Mesendoderm (in vitro differentiated cells): Measurements from ENCODE around the gene NOTUM.
A peak's percentile ranks its signal among the peaks of the same experiment; 100 is the strongest.

Source experiments
- DNase-seq: peaks from one replicate; pipeline ENCODE4 v3.0.0; 2013
- H2AK5ac ChIP-seq: 2 replicates; pipeline ENCODE4 v1.6.1; 2013; ENCODE audit warnings: low read length, inconsistent platforms
- H2BK120ac ChIP-seq: 2 replicates; pipeline ENCODE4 v1.6.1; 2013; ENCODE audit warnings: low read depth, mild to moderate bottlenecking, low read length, moderate library complexity, mixed read lengths
- H2BK15ac ChIP-seq: replicated peaks from 2 replicates; pipeline ENCODE4 v1.6.1; 2013; ENCODE audit warnings: low read depth, mild to moderate bottlenecking, moderate library complexity
- H2BK5ac ChIP-seq: 2 replicates; pipeline ENCODE4 v1.6.1; 2013; ENCODE audit warnings: low read length, inconsistent platforms
- H3K18ac ChIP-seq: 2 replicates; pipeline ENCODE4 v1.6.1; 2013; ENCODE audit warnings: mild to moderate bottlenecking, low read length, mixed read lengths
- H3K23ac ChIP-seq: one replicate; pipeline ENCODE4 v1.6.1; 2013; ENCODE audit warnings: low read length
- H3K27ac ChIP-seq: 2 replicates; pipeline ENCODE4 v1.5.1; 2013; ENCODE audit warnings: low read depth, mild to moderate bottlenecking, inconsistent platforms, low read length, moderate library complexity
- H3K27me3 ChIP-seq: 2 replicates; pipeline ENCODE4 v1.6.1; 2013; ENCODE audit warnings: low read length, control low read depth, mild to moderate bottlenecking, inconsistent platforms; ENCODE audit not compliant: insufficient read depth, poor library complexity
- H3K36me3 ChIP-seq: 2 replicates; pipeline ENCODE4 v1.6.1; 2013; ENCODE audit warnings: low read length, inconsistent platforms; ENCODE audit not compliant: control insufficient read depth, insufficient read depth
- H3K4ac ChIP-seq: one replicate; pipeline ENCODE4 v1.6.1; 2013; ENCODE audit warnings: low read depth, mild to moderate bottlenecking, low read length, moderate library complexity
- H3K4me1 ChIP-seq: 2 replicates; pipeline ENCODE4 v1.6.1; 2013; ENCODE audit warnings: low read depth, low read length, inconsistent platforms; ENCODE audit not compliant: control insufficient read depth
- H3K4me2 ChIP-seq: 2 replicates; pipeline ENCODE4 v1.6.1; 2013; ENCODE audit warnings: low read length
- H3K4me3 ChIP-seq: 2 replicates; pipeline ENCODE4 v1.5.1; 2013; ENCODE audit warnings: mild to moderate bottlenecking, low read length
- H3K56ac ChIP-seq: one replicate; pipeline ENCODE4 v1.6.1; 2013; ENCODE audit warnings: low read length
- H3K79me1 ChIP-seq: 2 replicates; pipeline ENCODE4 v1.6.1; 2013; ENCODE audit warnings: low read length, inconsistent platforms
- H3K79me2 ChIP-seq: 2 replicates; pipeline ENCODE4 v1.6.1; 2013; ENCODE audit warnings: mild to moderate bottlenecking, low read length; ENCODE audit not compliant: control insufficient read depth, insufficient read depth
- H3K9ac ChIP-seq: 2 replicates; pipeline ENCODE4 v1.6.1; 2013; ENCODE audit warnings: low read length, inconsistent platforms
- H4K5ac ChIP-seq: one replicate; pipeline ENCODE4 v1.6.1; 2013; ENCODE audit warnings: low read length
- H4K8ac ChIP-seq: one replicate; pipeline ENCODE4 v1.6.1; 2013; ENCODE audit warnings: low read depth, mild to moderate bottlenecking, control low read depth, low read length, moderate library complexity
- WGBS: extraction: QIAGEN DNeasy Blood & Tissue Kit; methylation state at CpG from one replicate; pipeline ENCODE4 v1.1.7; 2013; ENCODE audit warnings: low lambda C conversion rate, missing lambda C conversion rate; ENCODE audit not compliant: insufficient coverage; ENCODE audit errors: extremely low coverage; 5-methylcytosine and 5-hydroxymethylcytosine counted together

The NOTUM gene

DNA sequence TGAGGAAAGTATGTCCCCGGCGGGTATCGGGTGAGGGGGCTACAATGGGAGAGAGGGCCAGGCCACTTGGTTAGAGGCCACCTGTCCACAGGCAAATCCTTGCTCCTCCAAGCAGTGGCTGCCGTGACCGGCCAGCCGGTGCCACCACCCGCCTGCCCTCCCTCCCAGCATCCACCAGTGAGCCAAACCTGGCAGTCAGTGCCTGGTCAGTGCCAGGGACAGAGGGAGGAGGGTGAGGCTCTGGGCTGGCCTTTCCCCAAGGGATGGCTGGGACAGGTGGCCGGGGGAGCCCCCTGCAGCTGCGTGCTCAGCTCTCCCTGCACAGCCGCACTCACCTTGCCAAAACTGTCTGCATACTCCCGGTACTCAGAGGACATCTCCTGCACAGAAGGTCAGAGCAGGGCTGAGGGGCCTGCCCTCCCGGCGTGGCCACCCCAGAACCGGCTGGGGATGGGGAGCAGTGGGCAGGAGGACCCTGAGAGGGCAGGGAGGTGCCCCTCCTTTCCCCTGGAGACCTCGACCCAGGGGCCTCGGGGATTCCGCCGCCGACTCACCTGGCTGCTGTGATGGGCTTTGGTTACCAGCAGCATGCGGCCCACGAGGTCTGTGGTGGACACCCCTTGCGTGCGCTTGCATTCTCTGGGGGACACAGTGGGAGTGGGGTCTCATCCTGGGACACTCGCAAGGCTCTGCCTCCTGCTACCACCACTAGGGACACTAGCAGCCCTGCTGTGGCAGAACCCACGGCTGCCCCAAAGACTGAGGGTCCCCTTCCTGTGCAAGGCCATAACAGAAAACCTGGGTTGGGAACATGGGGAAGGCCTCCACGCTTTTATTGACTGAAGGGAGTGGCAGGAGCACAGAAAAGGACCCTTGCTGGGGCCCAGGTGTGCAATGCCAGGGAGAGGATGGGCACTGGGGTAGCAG is 53.5 kb downstream of the NOTUM start:
- Histone ChIP-seq H2BK15ac (no peak overlapping the region), H3K4ac (no peak overlapping the region), H3K27ac (no peak overlapping the region), H3K4me1 (peaks cover 3% of the 10 kb centered on the region), H3K56ac (no peak overlapping the region), H3K9ac (no peak overlapping the region), H3K4me3 (no peak overlapping the region), H3K79me2 (peaks cover 2% of the 10 kb centered on the region), H2AK5ac (no peak overlapping the region), H2BK5ac (no peak overlapping the region), H3K79me1 (peaks cover 3% of the 10 kb centered on the region), H2BK120ac (no peak overlapping the region), H4K8ac (no peak overlapping the region), H3K4me2 (no peak overlapping the region), H3K36me3 (no peaks in the 10 kb centered on the region), H3K23ac (no peak overlapping the region), H3K27me3 (no peaks in the 10 kb centered on the region), H4K5ac (no peak overlapping the region), H3K18ac (no peak overlapping the region)
- WGBS = no CpG with 5 or more reads among the region's 26 CpGs
- no peak for DNase-seq

DNA sequence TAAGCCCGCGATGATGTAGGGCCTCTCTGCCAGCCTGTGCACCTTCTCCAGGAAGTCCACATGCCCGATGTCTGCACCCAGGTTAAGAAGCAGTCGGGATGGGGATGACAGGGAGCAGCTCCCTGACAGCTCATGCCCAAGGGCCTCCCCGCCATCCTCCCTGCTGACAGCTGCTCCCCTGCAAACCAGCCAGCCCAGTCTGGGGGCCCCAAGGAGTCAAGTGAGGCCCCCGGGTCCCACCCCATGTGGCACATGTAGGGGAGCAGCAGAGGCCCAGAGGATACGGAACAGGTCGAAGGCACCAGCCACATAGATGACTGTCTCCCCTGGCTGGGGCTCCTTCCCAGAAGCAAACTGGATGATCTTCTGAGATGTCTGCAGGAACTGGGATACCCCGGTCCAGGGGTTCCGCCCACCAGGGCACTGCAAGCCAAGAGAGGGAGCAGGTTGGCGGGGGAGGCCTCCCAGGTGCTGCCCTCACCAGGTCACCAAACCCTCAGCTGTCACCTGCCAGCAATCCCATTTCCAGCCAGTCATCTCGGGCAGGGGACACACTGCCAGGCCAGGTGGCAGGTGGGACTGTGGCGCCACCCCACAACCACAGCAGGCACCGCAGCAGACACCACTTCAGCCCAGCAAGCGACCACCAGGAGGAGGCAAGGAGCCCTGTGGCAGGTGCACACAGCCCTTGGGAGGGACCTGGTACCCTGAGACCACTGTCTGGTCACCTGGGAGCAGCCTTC is 54.3 kb downstream of the NOTUM start:
- Histone ChIP-seq H2BK15ac (no peak overlapping the region), H3K4me1 (peaks cover 3% of the 10 kb centered on the region), H3K23ac (no peak overlapping the region), H3K4ac (no peak overlapping the region), H3K27me3 (no peaks in the 10 kb centered on the region), H3K4me2 (no peak overlapping the region), H3K79me1 (peaks cover 3% of the 10 kb centered on the region), H2BK120ac (no peak overlapping the region), H3K36me3 (no peaks in the 10 kb centered on the region), H3K18ac (no peak overlapping the region), H4K5ac (no peak overlapping the region), H3K9ac (no peak overlapping the region), H3K27ac (no peak overlapping the region), H3K56ac (no peak overlapping the region), H4K8ac (no peak overlapping the region), H3K79me2 (peaks cover 2% of the 10 kb centered on the region), H2BK5ac (no peak overlapping the region), H2AK5ac (no peak overlapping the region), H3K4me3 (no peak overlapping the region)
- DNase-seq = peak; percentile 47
- no CpG with 5 or more reads among the region's 15 CpGs for WGBS

DNA sequence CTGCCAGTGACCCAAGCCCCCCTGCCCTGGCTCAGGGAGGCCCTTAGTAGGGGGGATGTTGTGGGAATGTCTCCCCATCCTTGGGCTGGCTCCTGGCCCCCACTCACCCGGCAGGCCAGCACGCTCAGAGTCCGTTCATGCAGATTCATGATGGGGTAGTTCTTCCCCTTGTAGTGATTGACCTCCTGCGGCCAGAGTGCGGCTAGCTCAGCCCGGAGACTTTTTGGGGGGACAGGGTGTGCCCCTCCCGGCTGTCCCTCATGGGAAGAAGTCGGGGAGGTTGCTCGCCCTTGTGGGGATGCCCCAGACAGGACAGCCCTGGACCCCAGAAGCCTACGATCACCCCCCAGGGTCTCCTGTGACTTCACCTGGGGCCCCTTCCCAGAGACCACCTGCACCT is 55.0 kb downstream of the NOTUM start:
- no peak overlapping the region for H3K4me2 ChIP-seq
- no peak overlapping the region for H4K5ac ChIP-seq
- H3K4ac ChIP-seq = no peak overlapping the region
- no peak overlapping the region for H4K8ac ChIP-seq
- no CpG with 5 or more reads among the region's 10 CpGs for WGBS
- H3K27me3 ChIP-seq = no peaks in the 10 kb centered on the region
- no peak overlapping the region for H3K23ac ChIP-seq
- H3K56ac ChIP-seq = no peak overlapping the region
- no peak for DNase-seq
- no peak overlapping the region for H3K9ac ChIP-seq
- peaks cover 2% of the 10 kb centered on the region for H3K79me2 ChIP-seq
- no peak overlapping the region for H2BK120ac ChIP-seq
- H2BK15ac ChIP-seq = no peak overlapping the region
- H3K79me1 ChIP-seq = peaks cover 3% of the 10 kb centered on the region
- H3K27ac ChIP-seq = no peak overlapping the region
- no peak overlapping the region for H3K18ac ChIP-seq
- H3K4me3 ChIP-seq = no peak overlapping the region
- no peak overlapping the region for H2AK5ac ChIP-seq
- no peaks in the 10 kb centered on the region for H3K36me3 ChIP-seq
- H3K4me1 ChIP-seq = peaks cover 3% of the 10 kb centered on the region
- H2BK5ac ChIP-seq = no peak overlapping the region

DNA sequence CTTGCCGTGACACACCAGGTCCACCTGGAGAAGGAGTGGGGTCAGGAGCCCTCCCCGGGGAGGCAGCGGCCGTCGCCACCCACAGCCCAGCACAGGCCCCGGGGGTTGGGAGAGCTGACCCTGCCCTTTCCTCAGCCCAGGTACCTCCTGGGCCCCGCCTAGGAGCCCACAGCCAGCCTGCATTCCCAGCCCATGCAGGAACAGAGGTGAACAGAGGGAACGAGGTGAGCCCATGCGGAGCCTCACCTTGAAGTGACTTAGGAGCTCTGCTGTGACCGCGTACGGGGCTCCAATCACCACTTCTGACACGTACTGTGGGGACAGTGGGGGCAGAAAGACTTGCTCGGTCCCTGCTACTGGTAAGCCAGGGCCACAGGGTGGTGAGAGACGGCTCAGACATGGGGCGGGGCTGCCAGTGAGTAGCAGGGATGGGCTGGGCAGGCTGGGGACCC is 55.5 kb downstream of the NOTUM start:
- no peaks in the 10 kb centered on the region for H3K36me3 ChIP-seq

DNA sequence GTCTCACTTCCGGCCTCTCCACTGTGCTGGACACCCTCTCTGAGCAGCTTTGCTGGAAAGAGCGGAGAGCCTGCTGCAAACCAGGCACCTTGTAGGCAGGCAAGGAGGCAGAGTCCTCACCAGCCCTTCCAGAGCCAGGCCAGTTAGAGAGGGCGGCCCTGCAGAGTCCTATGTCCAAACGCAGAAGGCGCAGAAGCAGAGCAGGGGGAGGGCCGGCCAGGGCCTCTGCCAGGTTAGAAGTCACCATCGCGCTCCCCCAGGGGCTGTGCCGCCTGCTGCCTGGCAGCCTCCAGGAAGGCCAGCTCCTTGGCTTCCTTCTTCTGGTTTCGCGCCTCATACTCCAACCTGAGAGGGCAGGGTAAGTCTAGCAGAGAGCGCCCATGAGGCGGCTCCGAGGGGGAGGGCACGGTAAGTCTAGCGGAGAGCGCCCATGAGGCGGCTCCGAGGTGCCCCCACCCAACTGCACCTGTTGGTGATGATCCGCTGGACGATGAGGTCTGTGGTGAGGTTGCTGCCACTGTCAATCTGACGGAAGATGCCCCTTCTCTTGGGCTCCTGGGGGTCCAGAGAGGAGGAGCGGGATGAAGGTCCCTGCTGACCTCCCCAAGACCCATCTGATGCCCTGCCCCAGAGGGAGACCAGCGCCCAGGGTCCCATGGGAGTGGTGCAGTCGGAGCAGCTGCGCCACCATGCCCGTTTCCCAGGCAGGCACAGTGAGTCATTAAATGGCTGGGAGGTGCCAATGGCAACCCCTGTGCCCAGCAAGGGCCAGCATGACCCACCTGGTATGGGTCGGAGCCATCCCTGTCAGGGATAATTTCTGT is 56.2 kb downstream of the NOTUM start:
- DNase-seq = no peak
- Histone ChIP-seq H3K79me2 (no peaks in the 10 kb centered on the region), H3K79me1 (no peaks in the 10 kb centered on the region), H2BK5ac (no peak overlapping the region), H3K18ac (no peak overlapping the region), H3K36me3 (no peaks in the 10 kb centered on the region), H3K4me1 (no peaks in the 10 kb centered on the region), H2AK5ac (no peak overlapping the region), H3K4me2 (no peak overlapping the region), H3K4me3 (no peak overlapping the region), H3K27ac (no peak overlapping the region), H2BK15ac (no peak overlapping the region), H3K4ac (no peak overlapping the region), H2BK120ac (no peak overlapping the region), H3K9ac (no peak overlapping the region), H4K5ac (no peak overlapping the region), H3K27me3 (no peaks in the 10 kb centered on the region), H3K23ac (no peak overlapping the region), H4K8ac (no peak overlapping the region), H3K56ac (no peak overlapping the region)
- WGBS = no CpG with 5 or more reads among the region's 28 CpGs

More for the DNA sequence above, 55.5 kb downstream of the NOTUM start:
- Histone ChIP-seq H2BK15ac (no peak overlapping the region), H3K4me1 (peaks cover 3% of the 10 kb centered on the region), H3K9ac (no peak overlapping the region), H4K5ac (no peak overlapping the region), H2BK120ac (no peak overlapping the region), H3K4me2 (no peak overlapping the region), H3K4ac (no peak overlapping the region), H3K23ac (no peak overlapping the region), H2AK5ac (no peak overlapping the region), H3K18ac (no peak overlapping the region), H3K79me2 (peaks cover 2% of the 10 kb centered on the region), H2BK5ac (no peak overlapping the region), H4K8ac (no peak overlapping the region), H3K27ac (no peak overlapping the region), H3K27me3 (no peaks in the 10 kb centered on the region), H3K4me3 (no peak overlapping the region), H3K79me1 (peaks cover 3% of the 10 kb centered on the region), H3K56ac (no peak overlapping the region)
- no CpG with 5 or more reads among the region's 16 CpGs for WGBS
- DNase-seq = no peak
